HG03565 (cell line): Measurements from ENCODE around the gene MTMR6.
A peak's percentile ranks its signal among the peaks of the same experiment; 100 is the strongest.

Source experiments
- ATAC-seq: cut with Tn5 transposase; IDR thresholded peaks from one replicate; pipeline ENCODE4 v1.9.1; 2021; ENCODE audit warnings: mild to moderate bottlenecking, moderate library complexity; ENCODE audit not compliant: unreplicated experiment

Gene MTMR6

GRCh38 chr13:25281193-25281934 lies 5.9 kb downstream of the MTMR6 start:
- peak; percentile 44 for ATAC-seq

- no peak for ATAC-seq
Measured at GRCh38 chr13:25280396-25280795, 6.9 kb downstream of the MTMR6 start.

GRCh38 chr13:25276748-25277147 lies 10.5 kb downstream of the MTMR6 start:
- peak; percentile 47 for ATAC-seq

- ATAC-seq = no peak
Measured at GRCh38 chr13:25268561-25268960, 18.7 kb downstream of the MTMR6 start.

GRCh38 chr13:25267715-25268114 lies 19.6 kb downstream of the MTMR6 start:
- no peak for ATAC-seq

- no peak for ATAC-seq
Measured at GRCh38 chr13:25266706-25267105, 20.6 kb downstream of the MTMR6 start.

DNA sequence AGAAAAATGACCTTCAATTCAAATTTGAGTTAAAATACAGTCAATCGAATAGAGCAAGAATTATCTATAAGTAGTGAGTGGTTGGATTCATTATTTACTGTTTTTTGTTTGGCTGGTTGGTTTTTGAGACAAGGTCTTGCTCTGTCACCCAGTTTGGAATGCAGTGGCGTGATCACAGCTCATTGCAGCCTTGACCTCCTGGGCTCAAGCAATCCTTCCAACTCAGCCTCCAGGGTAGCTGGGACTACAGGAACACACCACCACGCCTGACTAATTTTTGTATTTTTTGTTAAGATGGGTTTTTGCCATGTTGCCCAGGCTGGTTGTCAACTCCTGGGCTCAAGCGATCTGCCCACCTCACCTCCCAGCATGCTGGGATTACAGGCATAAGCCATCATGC lies 25.0 kb downstream of the MTMR6 start:
- no peak for ATAC-seq

DNA sequence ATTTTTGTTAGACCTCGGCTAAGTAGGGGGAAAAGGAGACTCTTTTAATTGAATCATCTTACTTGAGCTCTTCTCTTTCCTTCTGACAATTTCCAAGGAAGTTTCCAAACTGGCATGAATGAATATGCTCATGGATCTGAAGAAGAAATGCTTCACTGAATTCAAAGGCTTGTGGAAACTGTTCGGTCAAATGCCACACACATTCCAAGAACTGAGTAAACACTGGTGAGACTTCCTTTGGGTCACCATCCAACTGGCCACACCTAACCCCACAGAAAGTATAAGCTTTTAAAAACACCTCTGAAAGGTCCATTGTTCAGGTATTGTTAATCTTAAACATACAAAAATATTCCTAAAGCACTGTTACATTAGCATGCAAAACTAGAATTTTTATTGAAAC lies 33.6 kb downstream of the MTMR6 start:
- no peak for ATAC-seq

GRCh38 chr13:25252752-25253151 lies 34.5 kb downstream of the MTMR6 start:
- no peak for ATAC-seq

- no peak for ATAC-seq
Measured at GRCh38 chr13:25252225-25252624, 35.1 kb downstream of the MTMR6 start.

GRCh38 chr13:25249001-25249543 lies 38.2 kb downstream of the MTMR6 start:
- peak; percentile 67 for ATAC-seq

GRCh38 chr13:25248071-25248470 lies 39.2 kb downstream of the MTMR6 start:
- ATAC-seq = peak; percentile 38

DNA sequence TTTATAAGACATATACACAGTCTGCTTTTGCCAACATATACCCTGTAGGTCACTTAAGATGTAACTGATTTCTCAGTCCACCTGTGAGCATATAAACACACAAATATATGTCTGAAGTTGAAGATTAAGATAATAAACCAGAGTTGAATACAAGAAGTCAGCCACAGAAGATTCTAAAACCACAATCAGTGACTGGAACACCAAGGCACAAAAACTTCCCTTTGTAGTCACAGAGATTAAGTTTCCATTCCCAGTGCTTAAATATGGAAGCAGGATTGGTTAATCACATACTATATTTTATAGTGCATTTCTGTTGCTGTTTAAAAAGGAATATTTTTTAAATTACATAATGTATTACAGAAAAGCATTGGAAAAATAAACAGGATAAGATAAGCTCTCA lies 39.9 kb downstream of the MTMR6 start:
- no peak for ATAC-seq

GRCh38 chr13:25244123-25244522 lies 43.2 kb downstream of the MTMR6 start:
- ATAC-seq = no peak

DNA sequence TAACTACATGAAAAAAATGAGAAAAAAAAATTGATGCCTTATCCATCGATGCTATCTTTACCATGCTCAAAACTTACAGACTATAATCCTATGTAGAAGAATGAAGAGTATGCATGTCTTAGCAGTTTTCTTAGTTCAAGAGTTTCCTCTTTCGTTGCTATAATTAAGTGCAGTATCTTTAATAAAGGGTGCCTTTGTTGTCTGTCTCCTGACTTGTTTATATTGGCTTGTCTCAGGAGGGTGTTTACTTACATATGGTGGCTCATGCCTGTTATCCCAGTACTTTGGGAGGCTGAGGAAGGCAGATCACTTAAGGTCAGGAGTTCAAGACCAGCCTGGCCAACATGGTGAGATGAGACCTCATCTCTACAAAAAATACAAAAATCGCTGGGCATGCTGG lies 44.3 kb downstream of the MTMR6 start:
- no peak for ATAC-seq

GRCh38 chr13:25241007-25241406 lies 46.3 kb downstream of the MTMR6 start:
- ATAC-seq = no peak

GRCh38 chr13:25237083-25237482 lies 50.2 kb downstream of the MTMR6 start:
- ATAC-seq = no peak

- ATAC-seq = no peak
Measured at GRCh38 chr13:25233861-25234260, 53.4 kb downstream of the MTMR6 start.

DNA sequence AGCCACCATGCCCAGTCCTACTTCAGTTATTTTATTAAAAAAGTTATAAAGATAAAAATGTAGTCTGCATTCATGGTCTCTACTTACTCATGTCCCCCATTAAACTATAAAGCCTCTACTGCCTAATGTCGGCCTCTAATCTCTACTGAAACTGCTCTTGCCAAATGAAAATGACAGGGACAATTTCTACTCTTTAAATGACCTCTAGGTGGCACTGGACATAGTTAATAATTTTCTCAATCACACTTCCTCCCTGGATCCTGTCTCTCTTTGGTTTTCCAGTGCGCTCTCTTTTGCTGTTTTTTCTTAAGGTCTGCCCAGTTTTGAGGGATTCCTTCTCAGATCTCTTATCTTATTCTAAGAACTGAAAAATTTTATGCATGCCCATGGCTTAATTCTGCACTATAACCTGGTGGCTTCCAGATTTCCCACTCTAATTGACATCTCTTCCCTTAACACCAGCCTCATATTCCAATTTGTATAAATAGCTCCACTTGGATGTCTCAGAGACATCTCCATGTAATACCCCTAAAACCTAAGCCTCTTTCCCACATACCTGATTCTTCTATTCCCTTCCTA lies 54.3 kb downstream of the MTMR6 start:
- no peak for ATAC-seq

- ATAC-seq = no peak
Measured at GRCh38 chr13:25231517-25231916, 55.8 kb downstream of the MTMR6 start.

GRCh38 chr13:25227690-25228089 lies 59.6 kb downstream of the MTMR6 start:
- ATAC-seq = no peak

- no peak for ATAC-seq
Measured at GRCh38 chr13:25225970-25226369, 61.3 kb downstream of the MTMR6 start.
